ENCODE measurements around the gene AGPS. TPM values are rescaled to one million over a fixed set of nuclear protein-coding genes. Genes with fewer than 3 reads are reported as not detected.
"Not testable (repeated sequence)": the region's sequence is repeated elsewhere in the genome, so short reads cannot be mapped to it uniquely, and the experiment has no call there.

AGPS gene
- total RNA-seq, 1 donor from 2014 or later: 44.8 TPM

DNA sequence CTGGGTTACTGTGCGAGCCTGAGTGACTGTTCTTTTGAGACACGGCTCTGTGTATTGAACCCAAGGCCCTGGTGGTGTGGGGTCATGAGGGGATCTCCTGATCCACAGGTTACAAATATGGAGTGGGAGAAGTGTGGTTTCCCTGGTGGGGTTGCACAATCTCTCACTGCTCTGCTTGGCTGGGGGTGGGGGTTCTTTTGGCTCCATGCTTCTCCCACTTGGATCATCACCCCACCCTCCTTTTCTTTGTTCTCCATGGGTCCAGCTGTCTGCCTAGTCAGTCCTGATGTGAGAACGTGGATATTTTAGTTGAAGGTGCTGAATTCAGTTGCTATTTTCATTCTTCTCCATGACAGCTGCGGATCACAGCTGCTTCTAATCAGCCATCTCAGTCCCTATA, 37.8 kb downstream of the AGPS start:
- Histone ChIP-seq H3K4me3 (no peak overlapping the region), H3K9me3 (no peaks in the 10 kb centered on the region), H3K4me1 (no peaks in the 10 kb centered on the region), H3K36me3 (no peaks in the 10 kb centered on the region), H3K27ac (no peak overlapping the region), H3K27me3 (no peaks in the 10 kb centered on the region)
- no peak for TF ChIP-seq CTCF (IDR thresholded peaks at IDR 0.05)
- DNase-seq (no peak), ATAC-seq (no peak)
- intact Hi-C loops (cut with DNase I): no loop called here

DNA sequence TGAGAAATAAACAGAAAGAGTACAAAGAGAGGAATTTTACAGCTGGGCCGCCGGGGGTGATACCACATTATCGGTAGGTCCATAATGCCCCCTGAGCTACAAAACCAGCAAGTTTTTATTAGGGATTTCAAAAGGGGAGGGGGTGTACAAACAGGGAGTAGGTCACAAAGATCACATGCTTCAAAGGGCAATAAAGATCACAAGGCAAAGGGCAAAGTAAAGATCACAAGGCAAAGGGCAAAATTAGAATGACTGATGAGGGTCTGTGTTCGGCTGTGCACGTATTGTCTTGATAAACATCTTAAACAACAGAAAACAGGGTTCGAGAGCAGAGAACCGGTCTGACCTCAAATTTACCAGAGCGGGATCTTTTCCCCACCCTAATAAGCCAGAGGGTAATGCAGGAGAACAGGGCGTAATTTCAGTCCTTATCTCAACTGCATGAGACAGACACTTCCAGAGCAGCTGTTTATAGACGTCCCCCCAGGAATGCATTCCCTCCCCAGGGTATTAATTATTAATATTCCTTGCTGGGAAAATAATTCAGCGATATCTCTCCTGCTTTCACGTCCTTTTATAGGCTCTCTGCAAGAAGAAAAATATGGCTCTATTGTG, 38.6 kb downstream of the AGPS start:
- H3K4me1 ChIP-seq; H3K4me3 ChIP-seq; H3K9me3 ChIP-seq; intact Hi-C loops (cut with DNase I); DNase-seq; H3K36me3 ChIP-seq; ATAC-seq; H3K27me3 ChIP-seq; H3K27ac ChIP-seq: not testable (repeated sequence)

- Histone ChIP-seq H3K9me3 (no peaks in the 10 kb centered on the region), H3K27ac (no peak overlapping the region), H3K27me3 (no peaks in the 10 kb centered on the region), H3K4me1 (no peaks in the 10 kb centered on the region), H3K4me3 (no peak overlapping the region), H3K36me3 (peaks cover 5% of the 10 kb centered on the region)
- DNase-seq: no peak
- no peak for TF ChIP-seq CTCF (IDR thresholded peaks at IDR 0.05)
- intact Hi-C loops (cut with DNase I): no loop called here
- ATAC-seq: no peak
These were observed 40.1 kb downstream of the AGPS start for GRCh38 chr2:177432703-177433102.

- intact Hi-C loops (cut with DNase I): no loop called here
- DNase-seq: no peak
- Histone ChIP-seq H3K27ac (no peak overlapping the region), H3K4me3 (no peak overlapping the region), H3K36me3 (peaks cover 8% of the 10 kb centered on the region), H3K4me1 (no peaks in the 10 kb centered on the region), H3K27me3 (no peaks in the 10 kb centered on the region), H3K9me3 (no peaks in the 10 kb centered on the region)
- no peak for ATAC-seq
- TF ChIP-seq CTCF (IDR thresholded peaks at IDR 0.05): no peak
These were observed 40.8 kb downstream of the AGPS start for GRCh38 chr2:177433402-177433801.

DNA sequence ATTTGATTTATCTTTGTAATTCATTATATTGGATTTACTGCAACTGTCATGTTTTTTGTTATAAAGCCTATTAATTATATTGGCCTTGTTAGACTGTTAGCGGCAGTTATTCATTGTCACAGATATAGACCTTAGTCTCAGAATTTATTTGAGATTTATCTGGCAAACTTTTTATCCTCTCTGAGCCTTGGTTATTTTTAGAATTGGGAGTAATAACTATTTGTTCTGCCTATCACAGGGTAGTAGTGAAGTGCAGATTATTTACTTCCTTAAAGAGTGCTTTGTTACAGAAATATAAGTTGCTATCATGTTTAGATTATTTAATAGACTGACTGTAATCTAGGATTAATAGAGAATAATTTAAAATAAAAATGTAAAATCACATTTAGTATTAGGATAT, 41.9 kb downstream of the AGPS start:
- no peaks in the 10 kb centered on the region for H3K9me3 ChIP-seq
- intact Hi-C loops (cut with DNase I): no loop called here
- no peak for ATAC-seq

GRCh38 chr2:177445200-177445599, 52.6 kb downstream of the AGPS start:
- H3K4me3 ChIP-seq: no peak overlapping the region
- H3K4me1 ChIP-seq: no peaks in the 10 kb centered on the region
- no peaks in the 10 kb centered on the region for H3K27me3 ChIP-seq
- intact Hi-C loops (cut with DNase I): no loop called here
- DNase-seq: no peak
- H3K9me3 ChIP-seq: no peaks in the 10 kb centered on the region
- ATAC-seq: peak; percentile 77
- TF ChIP-seq CTCF (IDR thresholded peaks at IDR 0.05): no peak
- H3K27ac ChIP-seq: no peak overlapping the region
- peaks cover 21% of the 10 kb centered on the region for H3K36me3 ChIP-seq

More for the DNA sequence above, 41.9 kb downstream of the AGPS start:
- Histone ChIP-seq H3K36me3 (peaks cover 8% of the 10 kb centered on the region), H3K4me3 (no peak overlapping the region), H3K27ac (no peak overlapping the region), H3K4me1 (no peaks in the 10 kb centered on the region), H3K27me3 (no peaks in the 10 kb centered on the region)
- TF ChIP-seq CTCF (IDR thresholded peaks at IDR 0.05): no peak
- no peak for DNase-seq

Measured in upper lobe of right lung (tissue), 1 donor.